PC-9 (cell line): ENCODE measurements around the gene PPP6C.

Experiments
- CTCF ChIP-seq: fragments of 200-600 bp; sonication (generic); conservative IDR thresholded peaks from 2 replicates; pipeline ENCODE4 v1.6.1; 2017; ENCODE audit warnings: mixed run types, antibody characterized with exemption, mild to moderate bottlenecking, moderate library complexity
- EZH2 ChIP-seq: fragments of 200-600 bp; sonication (generic); IDR thresholded peaks from 2 replicates; pipeline ENCODE4 v1.8.0; 2017; ENCODE audit warnings: antibody characterized with exemption, low read depth

GRCh38 chr9:125137200-125137599 is 52.4 kb downstream of the PPP6C start:
- TF ChIP-seq CTCF (no peak), EZH2 (no peak)
